Measurements from ENCODE around the gene PTGR3.

- TF ChIP-seq CTCF (IDR thresholded peaks at IDR 0.05) (no peak), POLR2A (IDR thresholded peaks at IDR 0.05) (no peak)
These were observed 43.2 kb upstream of the PTGR3 start for GRCh38 chr18:75252136-75252535.

Measured in body of pancreas (tissue), 4 donors.